22Rv1 (cell line): ENCODE results near the gene PDGFC.

ENCODE experiments used
- CTCF ChIP-seq: fragments of 450-650 bp; IDR thresholded peaks from 2 replicates; pipeline ENCODE4 v1.5.1; 2017; ENCODE audit warnings: mild to moderate bottlenecking
- ZFX ChIP-seq: fragments of 450-650 bp; IDR thresholded peaks from 2 replicates; pipeline ENCODE4 v1.6.1; 2017; ENCODE audit warnings: antibody characterized with exemption, borderline replicate concordance

- TF ChIP-seq CTCF, result no peak
- TF ChIP-seq ZFX, result no peak
Measured at GRCh38 chr4:156969911-156970310, 1.7 kb downstream of the PDGFC start.
